Keratinocyte (primary cell): Measurements from ENCODE around the gene FANK1. TPM values are rescaled to one million over a fixed set of nuclear protein-coding genes. Genes with fewer than 3 reads are reported as not detected.
"Not testable (repeated sequence)": the region's sequence is repeated elsewhere in the genome, so short reads cannot be mapped to it uniquely, and the experiment has no call there.

ENCODE experiments used
- DNase-seq: peaks from one replicate; pipeline ENCODE4 v3.0.0-alpha.2; 2011; ENCODE audit warnings: low read depth, missing footprints, low spot score
- FAIRE-seq: peaks from 2 replicates; lab custom pipeline; 2011; peaks lifted over from hg19 to GRCh38; lab: Jason Lieb, UNC
- H2AFZ ChIP-seq: 2 replicates; pipeline ENCODE4 v1.6.0; 2012; ENCODE audit warnings: low read length, control low read depth, inconsistent platforms; ENCODE audit not compliant: control insufficient read depth
- H3K27ac ChIP-seq: 2 replicates; pipeline ENCODE4 v1.5.1; 2011; ENCODE audit warnings: low read length; ENCODE audit not compliant: control insufficient read depth, insufficient read depth
- H3K27me3 ChIP-seq: 3 replicates; pipeline ENCODE4 v1.6.0; 2011; ENCODE audit warnings: low read length; ENCODE audit not compliant: control insufficient read depth, insufficient read depth; ENCODE audit errors: extremely low read depth
- H3K36me3 ChIP-seq, 2 experiments: 2 replicates in 1 of 2; 3 replicates in 1 of 2; pipeline ENCODE4 v1.5.1; 2011; ENCODE audit warnings: low read length in 2 of 2, mild to moderate bottlenecking in 1 of 2; ENCODE audit not compliant: control insufficient read depth in 2 of 2, insufficient read depth in 2 of 2; ENCODE audit errors: extremely low read depth in 1 of 2
- H3K4me1 ChIP-seq: 3 replicates; pipeline ENCODE4 v1.5.1; 2011; ENCODE audit warnings: low read length; ENCODE audit not compliant: control insufficient read depth, insufficient read depth; ENCODE audit errors: extremely low read depth
- H3K4me2 ChIP-seq: 3 replicates; pipeline ENCODE4 v1.6.0; 2011; ENCODE audit warnings: low read depth, low read length; ENCODE audit not compliant: control insufficient read depth, insufficient read depth; ENCODE audit errors: extremely low read depth
- H3K4me3 ChIP-seq, 3 experiments: fragments of 200-600 bp in 1 of 3; sonication (generic) in 1 of 3; 2 replicates in 2 of 3; 3 replicates in 1 of 3; pipeline ENCODE4 v1.5.1; 2011 to 2016; ENCODE audit warnings: low read length in 3 of 3, mild to moderate bottlenecking in 3 of 3, control low read depth in 2 of 3, inconsistent platforms in 1 of 3, low read depth in 1 of 3, mixed read lengths in 1 of 3, mixed run types in 1 of 3, moderate library complexity in 1 of 3; ENCODE audit not compliant: control insufficient read depth in 2 of 3, insufficient read depth in 2 of 3; ENCODE audit errors: extremely low read depth in 1 of 3
- H3K79me2 ChIP-seq: 2 replicates; pipeline ENCODE4 v1.6.0; 2012; ENCODE audit warnings: low read length; ENCODE audit not compliant: control insufficient read depth, insufficient read depth
- H3K9ac ChIP-seq: 3 replicates; pipeline ENCODE4 v1.6.0; 2011; ENCODE audit warnings: low read length; ENCODE audit not compliant: control insufficient read depth, insufficient read depth; ENCODE audit errors: extremely low read depth
- H3K9me1 ChIP-seq: 3 replicates; pipeline ENCODE4 v1.6.0; 2011; ENCODE audit warnings: low read length; ENCODE audit not compliant: control insufficient read depth, insufficient read depth; ENCODE audit errors: extremely low read depth
- H3K9me3 ChIP-seq: 2 replicates; pipeline ENCODE4 v1.5.1; 2012; ENCODE audit warnings: low read depth, low read length; ENCODE audit not compliant: control insufficient read depth
- H4K20me1 ChIP-seq: 3 replicates; pipeline ENCODE4 v1.6.0; 2011; ENCODE audit warnings: low read length; ENCODE audit not compliant: control insufficient read depth, insufficient read depth; ENCODE audit errors: extremely low read depth
- CTCF ChIP-seq, 3 experiments: IDR thresholded peaks in 1 of 3; conservative IDR thresholded peaks in 1 of 3; optimal IDR thresholded peaks in 1 of 3; 2 replicates in 2 of 3; 3 replicates in 1 of 3; pipeline versions ENCODE3 to v1.5.1; 2011; ENCODE audit warnings: low read length in 3 of 3, mild to moderate bottlenecking in 3 of 3, moderate library complexity in 2 of 3, control low read depth in 1 of 3, inconsistent platforms in 1 of 3; ENCODE audit not compliant: insufficient read depth in 2 of 3; ENCODE audit errors: extremely low read depth in 1 of 3
- EZH2 ChIP-seq: IDR thresholded peaks from one replicate; pipeline ENCODE4 v1.6.1; 2012; ENCODE audit warnings: inconsistent platforms, mild to moderate bottlenecking, low read length, moderate library complexity
- dilution Hi-C: fragments of 300-500 bp; cut with MboI; formaldehyde crosslinking; loops from one replicate; pipeline ENCODE4 v1.7.0; 2020; ENCODE audit warnings: low sequenced_read_pairs; ENCODE audit not compliant: extremely low pct_ligation_motif_present
- polyA plus RNA-seq, 5 experiments: library from polyadenylated mRNA; depleted of rRNA in 3 of 5; stranded (reverse) in 3 of 5; stranded (forward) in 1 of 5; unstranded in 1 of 5; fragments of >200 nt; gene quantifications; 1 replicate in 1 of 5; 2 replicates in 3 of 5; 3 replicates in 1 of 5; pipeline versions ENCODE4 v1.2.1 to v1.2.3, GENCODE V29; 2011 to 2012; ENCODE audit warnings: missing spikeins in 2 of 5, low read depth in 1 of 5, low replicate concordance in 1 of 5

FANK1 gene
- polyA plus RNA-seq, 1 donor (not counting 4 experiments of a cell fraction or from before 2014, with no cell fraction given), result 13.4 TPM

GRCh38 chr10:125925262-125925834, 29.0 kb downstream of the FANK1 start:
- peaks cover 2% of the 10 kb centered on the region for H3K9me3 ChIP-seq
- H3K9ac ChIP-seq, result no peak overlapping the region
- H3K27ac ChIP-seq, result no peak overlapping the region
- H3K9me1 ChIP-seq, result no peaks in the 10 kb centered on the region
- no peak for TF ChIP-seq CTCF (optimal IDR thresholded peaks at IDR 0.05 in 1 of 3, IDR thresholded peaks at IDR 0.05 in 1 of 3, conservative IDR thresholded peaks at IDR 0.05 in 1 of 3; ENCODE audit: extremely low read depth in 1 of 3, insufficient read depth in 2 of 3, low read length in 3 of 3)
- no peak for TF ChIP-seq EZH2
- no peaks in the 10 kb centered on the region for H3K27me3 ChIP-seq
- FAIRE-seq (no peak), DNase-seq (no peak)
- no peaks in the 10 kb centered on the region for H3K36me3 ChIP-seq
- no peaks in the 10 kb centered on the region for H3K4me1 ChIP-seq
- dilution Hi-C loops, result no loop called here
- no peaks in the 10 kb centered on the region for H3K79me2 ChIP-seq
- no peak overlapping the region for H2AFZ ChIP-seq
- H3K4me3 ChIP-seq, result no peak overlapping the region
- H3K4me2 ChIP-seq, result no peak overlapping the region
- no peaks in the 10 kb centered on the region for H4K20me1 ChIP-seq

GRCh38 chr10:125926247-125926646, 29.9 kb downstream of the FANK1 start:
- H3K4me2 ChIP-seq, result no peak overlapping the region
- no peaks in the 10 kb centered on the region for H3K9me1 ChIP-seq
- no peak overlapping the region for H2AFZ ChIP-seq
- TF ChIP-seq CTCF (optimal IDR thresholded peaks at IDR 0.05 in 1 of 3, IDR thresholded peaks at IDR 0.05 in 1 of 3, conservative IDR thresholded peaks at IDR 0.05 in 1 of 3; ENCODE audit: extremely low read depth in 1 of 3, insufficient read depth in 2 of 3, low read length in 3 of 3), result no peak
- no peak for TF ChIP-seq EZH2
- H3K4me3 ChIP-seq, result no peak overlapping the region
- H4K20me1 ChIP-seq, result no peaks in the 10 kb centered on the region
- H3K27me3 ChIP-seq, result no peaks in the 10 kb centered on the region
- dilution Hi-C loops, result no loop called here
- H3K9me3 ChIP-seq, result peaks cover 2% of the 10 kb centered on the region
- no peak overlapping the region for H3K27ac ChIP-seq
- H3K36me3 ChIP-seq, result no peaks in the 10 kb centered on the region
- DNase-seq (no peak), FAIRE-seq (no peak)
- H3K4me1 ChIP-seq, result no peaks in the 10 kb centered on the region
- no peak overlapping the region for H3K9ac ChIP-seq
- no peaks in the 10 kb centered on the region for H3K79me2 ChIP-seq

- H3K9me1 ChIP-seq, H2AFZ ChIP-seq, H3K36me3 ChIP-seq, H3K27me3 ChIP-seq, H3K4me1 ChIP-seq, H3K4me3 ChIP-seq, dilution Hi-C loops, H3K9ac ChIP-seq, H3K27ac ChIP-seq, FAIRE-seq, H3K4me2 ChIP-seq, H4K20me1 ChIP-seq, H3K9me3 ChIP-seq, DNase-seq, H3K79me2 ChIP-seq: not testable (repeated sequence)
Measured at GRCh38 chr10:125927265-125927664, 30.9 kb downstream of the FANK1 start.
